AG10803 (cell line): ENCODE results near the gene RMDN2.
"Not testable (repeated sequence)": the region's sequence is repeated elsewhere in the genome, so short reads cannot be mapped to it uniquely, and the experiment has no call there.

ENCODE experiments used
- DNase-seq: peaks from one replicate; pipeline ENCODE4 v3.0.0; 2010; ENCODE audit warnings: low read depth
- H3K4me3 ChIP-seq: 2 replicates; pipeline ENCODE4 v1.5.1; 2011; ENCODE audit warnings: mild to moderate bottlenecking, low read length, control low read depth
- TF ChIP-seq, protein P1 (sequence below): conservative IDR thresholded peaks from 2 replicates; pipeline ENCODE4 v1.5.1; 2011; ENCODE audit warnings: mild to moderate bottlenecking, low read length, control low read depth, inconsistent platforms

Gene RMDN2

DNA sequence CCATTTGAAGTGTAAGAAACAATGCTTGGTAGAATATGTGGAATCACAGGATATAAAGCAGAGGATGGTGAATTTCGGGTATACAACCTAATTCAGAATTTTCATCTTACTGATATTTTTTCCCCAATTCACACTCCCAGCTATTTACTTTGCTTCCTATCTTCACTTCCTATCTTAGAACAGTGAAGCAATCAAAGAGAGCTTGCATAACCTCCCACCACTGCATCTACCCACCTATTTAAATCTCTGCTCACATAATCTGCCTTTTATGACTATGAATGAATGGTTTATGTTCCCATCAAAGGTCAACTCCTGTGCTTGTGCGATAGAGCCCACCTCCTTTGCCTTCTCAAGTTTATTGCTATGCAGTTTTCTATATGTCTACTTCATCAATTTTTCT is 3.3 kb downstream of the RMDN2 start:
- H3K4me3 ChIP-seq: no peak overlapping the region
- TF ChIP-seq, protein P1, sequence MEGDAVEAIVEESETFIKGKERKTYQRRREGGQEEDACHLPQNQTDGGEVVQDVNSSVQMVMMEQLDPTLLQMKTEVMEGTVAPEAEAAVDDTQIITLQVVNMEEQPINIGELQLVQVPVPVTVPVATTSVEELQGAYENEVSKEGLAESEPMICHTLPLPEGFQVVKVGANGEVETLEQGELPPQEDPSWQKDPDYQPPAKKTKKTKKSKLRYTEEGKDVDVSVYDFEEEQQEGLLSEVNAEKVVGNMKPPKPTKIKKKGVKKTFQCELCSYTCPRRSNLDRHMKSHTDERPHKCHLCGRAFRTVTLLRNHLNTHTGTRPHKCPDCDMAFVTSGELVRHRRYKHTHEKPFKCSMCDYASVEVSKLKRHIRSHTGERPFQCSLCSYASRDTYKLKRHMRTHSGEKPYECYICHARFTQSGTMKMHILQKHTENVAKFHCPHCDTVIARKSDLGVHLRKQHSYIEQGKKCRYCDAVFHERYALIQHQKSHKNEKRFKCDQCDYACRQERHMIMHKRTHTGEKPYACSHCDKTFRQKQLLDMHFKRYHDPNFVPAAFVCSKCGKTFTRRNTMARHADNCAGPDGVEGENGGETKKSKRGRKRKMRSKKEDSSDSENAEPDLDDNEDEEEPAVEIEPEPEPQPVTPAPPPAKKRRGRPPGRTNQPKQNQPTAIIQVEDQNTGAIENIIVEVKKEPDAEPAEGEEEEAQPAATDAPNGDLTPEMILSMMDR: no peak
- no peak for DNase-seq

DNA sequence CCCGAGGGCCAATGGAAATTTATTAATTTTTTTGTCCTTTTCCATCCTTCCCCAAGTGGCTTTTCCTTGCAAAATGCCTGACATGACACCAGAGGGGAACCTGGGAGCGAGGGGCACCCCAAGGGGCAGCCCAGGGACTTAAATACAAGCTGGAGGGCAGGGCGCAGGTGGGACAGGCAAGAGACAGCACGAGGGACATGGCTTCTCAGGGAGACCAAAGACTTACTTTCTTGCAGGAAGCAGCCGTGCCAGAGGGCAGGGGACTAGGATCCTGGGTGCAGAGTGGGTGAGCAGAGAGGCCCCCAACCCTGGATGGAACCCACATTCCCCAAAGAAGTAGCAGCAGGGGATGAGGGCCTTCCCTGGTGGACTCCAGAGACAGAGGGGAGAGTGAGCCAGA is 5.3 kb downstream of the RMDN2 start:
- H3K4me3 ChIP-seq, DNase-seq: not testable (repeated sequence)

DNA sequence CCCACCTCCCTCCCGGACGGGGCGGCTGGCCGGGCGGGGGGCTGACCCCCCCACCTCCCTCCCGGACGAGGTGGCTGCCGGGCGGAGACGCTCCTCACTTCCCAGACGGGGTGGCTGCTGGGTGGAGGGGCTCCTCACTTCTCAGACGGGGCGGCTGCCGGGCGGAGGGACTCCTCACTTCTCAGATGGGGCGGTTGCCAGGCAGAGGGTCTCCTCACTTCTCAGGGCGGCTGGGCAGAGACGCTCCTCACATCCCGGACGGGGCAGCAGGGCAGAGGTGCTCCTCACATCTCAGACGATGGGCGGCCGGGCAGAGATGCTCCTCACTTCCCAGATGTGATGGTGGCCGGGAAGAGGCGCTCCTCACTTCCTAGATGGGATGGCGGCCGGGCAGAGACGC is 7.8 kb downstream of the RMDN2 start:
- not testable (repeated sequence) for H3K4me3 ChIP-seq, DNase-seq

DNA sequence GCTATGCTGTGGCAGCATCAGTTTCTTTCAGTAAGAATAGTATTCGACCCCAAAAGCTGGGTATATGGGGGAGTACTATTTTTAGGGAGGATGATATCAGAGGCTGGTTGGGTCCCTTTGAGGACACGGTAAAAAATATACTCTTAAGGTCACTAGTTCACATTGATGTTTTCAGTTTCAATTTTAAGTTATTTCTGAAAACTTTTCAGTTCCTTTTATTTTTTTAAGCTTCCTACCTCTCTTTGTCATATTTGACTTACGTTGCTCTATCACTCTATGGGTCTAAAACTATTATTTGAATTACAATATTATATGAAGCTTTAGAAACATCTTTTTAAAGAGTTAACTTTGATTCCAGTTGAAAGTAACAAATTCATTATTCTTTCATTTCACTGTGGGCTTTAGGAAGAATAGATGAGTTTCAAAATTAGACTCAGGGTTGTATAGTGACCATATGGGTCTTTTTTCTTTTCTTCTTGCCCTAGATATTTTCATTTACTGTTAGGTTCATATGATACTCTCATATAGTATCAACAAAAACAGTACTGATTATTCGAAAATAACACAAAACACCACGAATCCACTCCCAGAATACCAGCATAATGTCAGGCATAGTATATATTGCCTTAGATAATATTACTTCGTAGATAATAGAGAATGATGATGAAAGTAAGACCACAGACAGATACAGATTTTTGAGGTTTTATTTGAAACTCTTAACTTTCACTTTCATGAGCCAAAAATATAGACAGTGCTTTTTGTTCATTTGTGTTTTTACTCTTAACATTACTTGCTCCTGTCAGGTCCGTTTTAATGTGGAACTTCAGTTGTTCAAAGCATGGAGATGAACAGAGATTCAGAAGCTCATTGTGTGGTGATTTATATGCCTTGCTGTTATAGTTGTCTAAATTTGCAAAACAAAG is 9.8 kb downstream of the RMDN2 start:
- TF ChIP-seq, protein P1: no peak

DNA sequence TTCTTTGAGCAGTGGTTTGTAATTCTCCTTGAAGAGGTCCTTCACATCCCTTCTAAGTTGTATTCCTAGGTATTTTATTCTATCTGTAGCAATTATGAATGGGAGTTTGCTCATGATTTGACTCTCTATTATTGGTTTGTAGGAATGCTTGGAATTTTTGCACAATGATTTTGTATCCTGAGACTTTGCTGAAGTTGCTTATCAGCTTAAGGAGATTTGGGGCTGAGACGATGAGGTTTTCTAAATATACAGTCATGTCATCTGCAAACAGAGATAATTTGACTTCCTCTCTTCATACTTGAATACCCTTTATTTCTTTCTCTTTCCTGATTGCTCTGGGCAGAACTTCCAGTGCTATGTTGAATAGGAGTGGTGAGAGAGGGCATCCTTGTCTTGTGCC is 12.5 kb downstream of the RMDN2 start:
- H3K4me3 ChIP-seq: not testable (repeated sequence)
- peak; percentile 7 for DNase-seq

More for the DNA sequence above, 9.8 kb downstream of the RMDN2 start:
- no peak overlapping the region for H3K4me3 ChIP-seq
- no peak for DNase-seq

DNA sequence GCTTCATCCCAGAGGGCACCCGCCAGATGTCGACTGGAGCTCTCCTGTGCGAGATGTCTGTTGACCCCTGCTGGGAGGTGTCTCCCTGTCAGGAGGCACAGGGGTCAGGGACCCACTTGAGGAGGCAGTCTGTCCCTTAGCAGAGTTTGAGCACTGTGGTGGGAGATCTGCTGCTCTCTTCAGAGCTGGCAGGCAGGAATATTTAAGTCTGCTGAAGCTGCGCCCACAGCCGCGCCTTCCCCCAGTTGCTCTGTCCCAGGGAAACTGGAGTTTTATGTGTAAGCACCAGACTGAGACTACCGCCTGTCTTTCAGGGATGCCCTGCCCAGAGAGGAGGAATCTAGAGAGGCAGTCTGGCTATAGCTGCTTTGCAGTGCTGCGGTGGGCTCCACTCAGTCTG is 16.2 kb downstream of the RMDN2 start:
- not testable (repeated sequence) for H3K4me3 ChIP-seq, DNase-seq

DNA sequence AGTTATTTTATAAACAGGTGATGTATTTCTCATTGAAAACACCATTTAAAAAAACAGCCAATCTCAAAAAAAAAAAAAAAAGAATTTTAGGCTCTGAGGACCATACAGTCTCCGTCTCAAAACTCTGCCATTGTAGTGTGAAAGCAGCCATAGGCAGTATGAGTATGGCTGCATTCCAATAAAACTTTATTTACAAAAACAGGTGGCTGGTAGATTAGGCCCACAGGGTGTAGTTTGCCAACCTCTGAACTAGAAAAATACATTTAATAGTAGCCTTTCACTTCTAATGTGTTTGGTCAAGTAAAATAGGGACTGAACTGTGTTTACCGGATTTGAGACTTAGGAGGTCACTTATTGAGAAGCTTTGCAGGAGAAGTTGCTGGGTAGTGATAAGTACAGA is 19.2 kb downstream of the RMDN2 start:
- TF ChIP-seq, protein P1: no peak
- no peak for DNase-seq
- H3K4me3 ChIP-seq: no peak overlapping the region

DNA sequence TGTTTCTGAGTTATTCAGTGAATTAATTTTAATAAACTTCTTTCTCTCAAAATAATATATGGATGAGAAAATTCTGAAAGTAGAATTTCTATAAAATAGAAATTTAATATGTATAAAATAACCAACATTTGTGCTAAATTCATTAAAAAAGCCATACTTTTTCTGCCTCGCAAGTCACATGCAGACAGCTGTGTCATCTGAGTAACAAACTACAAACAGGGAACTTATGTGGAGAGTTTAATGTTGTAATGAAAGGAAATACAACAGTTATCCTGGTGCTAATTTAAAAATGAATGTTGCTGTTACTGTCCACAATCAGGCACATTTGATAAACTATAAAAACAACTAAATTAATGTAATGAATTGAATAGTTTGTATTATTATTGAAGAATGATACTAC is 22.2 kb downstream of the RMDN2 start:
- TF ChIP-seq, protein P1: no peak
- DNase-seq: no peak
- H3K4me3 ChIP-seq: no peak overlapping the region

DNA sequence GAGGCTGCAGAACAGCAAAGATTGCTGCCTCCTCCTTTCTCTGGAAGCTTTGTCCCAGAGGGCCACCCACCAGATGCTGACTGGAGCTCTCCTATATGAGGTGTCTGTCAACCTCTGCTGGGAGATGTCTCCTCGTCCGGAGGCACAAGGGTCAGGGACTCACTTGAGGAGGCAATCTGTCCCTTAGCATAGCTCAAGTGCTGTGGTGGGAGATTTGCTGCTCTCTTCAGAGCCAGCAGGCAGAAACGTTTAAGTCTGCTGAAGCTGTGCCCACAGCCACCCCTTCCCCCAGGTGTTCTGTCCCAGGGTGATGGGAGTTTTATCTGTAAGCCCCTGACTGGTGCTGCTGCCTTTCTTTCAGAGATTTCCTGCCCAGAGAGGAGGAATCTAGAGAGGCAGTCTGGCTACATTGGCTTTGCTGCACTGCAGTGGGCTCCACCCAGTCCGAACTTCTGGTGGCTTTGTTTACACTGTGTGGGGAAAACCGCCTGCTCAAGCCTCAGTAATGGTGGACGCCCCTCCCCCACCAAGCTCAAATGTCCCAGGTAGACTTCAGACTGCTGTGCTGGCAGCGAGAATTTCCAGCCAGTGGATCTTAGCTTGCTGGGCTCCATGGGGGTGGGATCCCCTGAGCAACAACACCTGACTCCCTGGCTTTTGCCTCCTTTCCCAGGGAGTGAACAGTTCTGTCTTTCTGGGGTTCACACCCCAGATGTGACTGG is 37.1 kb downstream of the RMDN2 start:
- H3K4me3 ChIP-seq, DNase-seq: not testable (repeated sequence)

DNA sequence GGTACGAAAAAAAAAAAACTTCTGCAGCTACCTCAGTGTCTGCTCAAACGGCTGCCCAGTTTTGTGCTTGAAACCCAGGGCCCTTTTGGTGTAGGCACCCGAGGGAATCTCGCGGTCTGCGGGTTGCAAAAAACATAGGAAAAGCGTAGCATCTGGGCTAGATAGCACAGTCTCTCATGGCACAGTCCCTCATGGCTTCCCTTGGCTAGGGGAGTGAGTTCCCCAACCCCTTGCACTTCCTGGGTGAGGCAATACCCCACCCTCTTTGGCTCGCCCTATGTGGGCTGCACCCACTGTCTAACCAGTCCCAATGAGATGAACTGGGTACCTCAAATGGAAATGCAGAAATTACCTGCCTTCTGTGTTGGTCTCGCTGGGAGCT is 37.6 kb downstream of the RMDN2 start:
- H3K4me3 ChIP-seq, DNase-seq: not testable (repeated sequence)

DNA sequence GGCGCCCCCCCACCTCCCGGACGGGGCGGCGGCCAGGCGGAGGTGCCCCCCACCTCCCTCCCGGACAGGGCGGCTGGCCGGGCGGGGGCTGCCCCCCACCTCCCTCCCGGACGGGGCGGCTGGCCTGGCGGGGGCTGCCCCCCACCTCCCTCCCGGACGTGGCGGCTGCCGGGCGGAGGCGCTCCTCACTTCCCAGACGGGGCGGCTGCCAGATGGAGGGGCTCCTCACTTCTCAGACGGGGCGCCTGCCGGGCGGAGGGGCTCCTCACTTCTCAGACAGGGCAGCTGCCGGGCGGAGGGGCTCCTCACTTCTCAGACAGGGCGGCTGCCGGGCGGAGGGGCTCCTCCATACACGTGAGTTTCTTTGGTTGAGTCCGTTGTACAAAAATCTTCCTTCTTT is 38.8 kb downstream of the RMDN2 start:
- H3K4me3 ChIP-seq, DNase-seq: not testable (repeated sequence)
